Measurements from ENCODE around the gene GRIK1. TPM values are rescaled to one million over a fixed set of nuclear protein-coding genes. Genes with fewer than 3 reads are reported as not detected.

The GRIK1 gene
- polyA plus RNA-seq, 1 donor (not counting 4 experiments of a cell fraction or from before 2014, with no cell fraction given) = not detected

DNA sequence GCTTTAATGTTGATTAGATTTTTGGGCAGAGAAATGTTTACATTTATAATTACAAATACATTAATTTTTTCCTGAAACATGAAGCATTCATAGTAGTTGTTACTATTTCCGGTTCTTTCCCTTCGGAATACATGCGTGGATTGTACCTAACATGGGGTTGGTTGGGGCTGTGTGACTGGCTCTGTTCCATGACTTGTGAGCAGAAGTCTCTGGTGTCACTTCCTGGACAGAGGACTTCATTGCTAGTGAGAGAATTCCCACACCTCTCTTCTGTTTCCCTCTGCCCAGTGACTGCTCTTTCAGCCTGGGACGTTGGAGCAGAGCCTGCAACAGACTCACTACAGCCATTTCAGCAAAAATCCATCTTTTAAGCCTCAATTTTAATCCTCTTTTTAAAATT, 231.4 kb downstream of the GRIK1 start:
- Histone ChIP-seq H3K4me3 (ENCODE audit: control insufficient read depth in 2 of 3, extremely low read depth in 1 of 3, insufficient read depth in 2 of 3, low read depth in 1 of 3, low read length in 3 of 3) (no peak overlapping the region), H3K4me1 (ENCODE audit: control insufficient read depth, extremely low read depth, insufficient read depth, low read length) (no peaks in the 10 kb centered on the region), H3K9ac (ENCODE audit: control insufficient read depth, extremely low read depth, insufficient read depth, low read length) (no peak overlapping the region), H3K9me1 (ENCODE audit: control insufficient read depth, extremely low read depth, insufficient read depth, low read length) (no peaks in the 10 kb centered on the region), H2AFZ (ENCODE audit: control insufficient read depth, low read length) (no peak overlapping the region), H3K4me2 (ENCODE audit: control insufficient read depth, extremely low read depth, insufficient read depth, low read depth, low read length) (no peak overlapping the region), H3K36me3 (ENCODE audit: control insufficient read depth in 2 of 2, extremely low read depth in 1 of 2, insufficient read depth in 2 of 2, low read length in 2 of 2) (no peaks in the 10 kb centered on the region), H3K27ac (ENCODE audit: control insufficient read depth, insufficient read depth, low read length) (no peak overlapping the region), H4K20me1 (ENCODE audit: control insufficient read depth, extremely low read depth, insufficient read depth, low read length) (no peaks in the 10 kb centered on the region), H3K79me2 (ENCODE audit: control insufficient read depth, insufficient read depth, low read length) (no peaks in the 10 kb centered on the region), H3K27me3 (ENCODE audit: control insufficient read depth, extremely low read depth, insufficient read depth, low read length) (no peaks in the 10 kb centered on the region), H3K9me3 (ENCODE audit: control insufficient read depth, low read depth, low read length) (no peaks in the 10 kb centered on the region)
- dilution Hi-C loops (cut with MboI; ENCODE audit: extremely low pct_ligation_motif_present, low sequenced_read_pairs) = no loop called here
- FAIRE-seq (no peak), DNase-seq (ENCODE audit: low read depth, low spot score) (no peak)
- TF ChIP-seq, protein P1, sequence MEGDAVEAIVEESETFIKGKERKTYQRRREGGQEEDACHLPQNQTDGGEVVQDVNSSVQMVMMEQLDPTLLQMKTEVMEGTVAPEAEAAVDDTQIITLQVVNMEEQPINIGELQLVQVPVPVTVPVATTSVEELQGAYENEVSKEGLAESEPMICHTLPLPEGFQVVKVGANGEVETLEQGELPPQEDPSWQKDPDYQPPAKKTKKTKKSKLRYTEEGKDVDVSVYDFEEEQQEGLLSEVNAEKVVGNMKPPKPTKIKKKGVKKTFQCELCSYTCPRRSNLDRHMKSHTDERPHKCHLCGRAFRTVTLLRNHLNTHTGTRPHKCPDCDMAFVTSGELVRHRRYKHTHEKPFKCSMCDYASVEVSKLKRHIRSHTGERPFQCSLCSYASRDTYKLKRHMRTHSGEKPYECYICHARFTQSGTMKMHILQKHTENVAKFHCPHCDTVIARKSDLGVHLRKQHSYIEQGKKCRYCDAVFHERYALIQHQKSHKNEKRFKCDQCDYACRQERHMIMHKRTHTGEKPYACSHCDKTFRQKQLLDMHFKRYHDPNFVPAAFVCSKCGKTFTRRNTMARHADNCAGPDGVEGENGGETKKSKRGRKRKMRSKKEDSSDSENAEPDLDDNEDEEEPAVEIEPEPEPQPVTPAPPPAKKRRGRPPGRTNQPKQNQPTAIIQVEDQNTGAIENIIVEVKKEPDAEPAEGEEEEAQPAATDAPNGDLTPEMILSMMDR (optimal IDR thresholded peaks at IDR 0.05 in 1 of 3, IDR thresholded peaks at IDR 0.05 in 1 of 3, conservative IDR thresholded peaks at IDR 0.05 in 1 of 3; ENCODE audit: extremely low read depth in 1 of 3, insufficient read depth in 2 of 3, low read length in 3 of 3) = no peak
- no peak for TF ChIP-seq EZH2 (IDR thresholded peaks at IDR 0.05; ENCODE audit: low read length)

DNA sequence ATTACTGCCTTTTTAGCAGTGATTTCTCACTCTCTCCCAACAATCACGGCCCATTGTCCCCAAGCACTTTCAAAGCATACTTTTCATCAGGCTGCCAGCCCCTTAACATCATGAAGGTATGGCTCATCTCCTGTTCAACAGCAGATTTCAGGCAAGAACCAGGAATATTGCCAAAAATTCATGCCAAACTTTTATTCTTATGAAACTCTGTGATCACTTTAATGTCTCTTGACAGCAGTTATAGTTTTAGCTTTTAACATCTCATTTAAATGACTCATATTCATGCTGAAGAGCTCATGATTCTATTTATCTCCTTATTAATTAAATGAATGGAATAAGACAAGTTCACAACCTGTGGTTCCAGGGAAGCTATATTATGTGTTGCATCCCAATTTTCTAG, 235.1 kb downstream of the GRIK1 start:
- no peak for TF ChIP-seq EZH2 (IDR thresholded peaks at IDR 0.05; ENCODE audit: low read length)
- TF ChIP-seq, protein P1 (optimal IDR thresholded peaks at IDR 0.05 in 1 of 3, IDR thresholded peaks at IDR 0.05 in 1 of 3, conservative IDR thresholded peaks at IDR 0.05 in 1 of 3; ENCODE audit: extremely low read depth in 1 of 3, insufficient read depth in 2 of 3, low read length in 3 of 3) = no peak
- Histone ChIP-seq H3K4me1 (ENCODE audit: control insufficient read depth, extremely low read depth, insufficient read depth, low read length) (no peaks in the 10 kb centered on the region), H3K9me1 (ENCODE audit: control insufficient read depth, extremely low read depth, insufficient read depth, low read length) (no peaks in the 10 kb centered on the region), H3K27ac (ENCODE audit: control insufficient read depth, insufficient read depth, low read length) (no peak overlapping the region), H3K4me3 (ENCODE audit: control insufficient read depth in 2 of 3, extremely low read depth in 1 of 3, insufficient read depth in 2 of 3, low read depth in 1 of 3, low read length in 3 of 3) (no peak overlapping the region), H4K20me1 (ENCODE audit: control insufficient read depth, extremely low read depth, insufficient read depth, low read length) (no peaks in the 10 kb centered on the region), H3K27me3 (ENCODE audit: control insufficient read depth, extremely low read depth, insufficient read depth, low read length) (no peaks in the 10 kb centered on the region), H3K9ac (ENCODE audit: control insufficient read depth, extremely low read depth, insufficient read depth, low read length) (no peak overlapping the region), H3K79me2 (ENCODE audit: control insufficient read depth, insufficient read depth, low read length) (no peaks in the 10 kb centered on the region), H2AFZ (ENCODE audit: control insufficient read depth, low read length) (no peak overlapping the region), H3K4me2 (ENCODE audit: control insufficient read depth, extremely low read depth, insufficient read depth, low read depth, low read length) (no peak overlapping the region), H3K36me3 (ENCODE audit: control insufficient read depth in 2 of 2, extremely low read depth in 1 of 2, insufficient read depth in 2 of 2, low read length in 2 of 2) (no peaks in the 10 kb centered on the region), H3K9me3 (ENCODE audit: control insufficient read depth, low read depth, low read length) (no peaks in the 10 kb centered on the region)
- DNase-seq (ENCODE audit: low read depth, low spot score) = no peak
- FAIRE-seq = no peak
- dilution Hi-C loops (cut with MboI; ENCODE audit: extremely low pct_ligation_motif_present, low sequenced_read_pairs) = no loop called here

All from keratinocyte (primary cell).